Measurements from ENCODE around the gene KCNQ1. TPM values are rescaled to one million over a fixed set of nuclear protein-coding genes. Genes with fewer than 3 reads are reported as not detected.

The KCNQ1 gene
- total and polyA plus RNA-seq, 8 donors, result 14.0 to 61.1 (median 46.7) TPM

DNA sequence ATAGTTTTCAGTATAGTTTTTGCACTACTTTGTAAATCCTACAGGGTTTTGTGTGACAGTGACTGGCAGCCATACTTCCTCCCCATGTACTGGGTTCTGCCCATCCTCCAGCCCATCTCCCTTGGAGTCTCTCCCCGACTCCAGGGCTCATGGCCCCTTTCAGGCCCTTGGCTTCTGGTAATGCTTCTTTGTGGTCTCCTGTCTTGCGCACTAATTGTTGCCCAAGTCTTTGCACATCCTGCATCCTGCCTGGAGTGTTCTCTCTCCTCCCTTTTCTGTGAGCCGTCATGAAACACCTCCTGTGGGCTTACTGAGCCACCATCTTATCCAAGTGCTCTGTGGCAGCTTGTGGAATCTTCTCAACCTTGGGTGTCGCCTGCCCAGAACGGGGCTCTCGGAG, 266.4 kb downstream of the KCNQ1 start:
- Histone ChIP-seq H3K27me3 (no peaks in the 10 kb centered on the region), H3K27ac (no peak overlapping the region), H3K36me3 (no peaks in the 10 kb centered on the region), H3K9me3 (no peaks in the 10 kb centered on the region), H3K4me3 (no peak overlapping the region), H3K4me1 (no peaks in the 10 kb centered on the region)
- WGBS, 2 donors, result 96 to 99% methylated on average over 6 of the region's 6 CpGs
- intact Hi-C loops (cut with DNase I), result no loop called here
- DNase-seq, result no peak
- no peak for FAIRE-seq
- TF ChIP-seq, protein P1, sequence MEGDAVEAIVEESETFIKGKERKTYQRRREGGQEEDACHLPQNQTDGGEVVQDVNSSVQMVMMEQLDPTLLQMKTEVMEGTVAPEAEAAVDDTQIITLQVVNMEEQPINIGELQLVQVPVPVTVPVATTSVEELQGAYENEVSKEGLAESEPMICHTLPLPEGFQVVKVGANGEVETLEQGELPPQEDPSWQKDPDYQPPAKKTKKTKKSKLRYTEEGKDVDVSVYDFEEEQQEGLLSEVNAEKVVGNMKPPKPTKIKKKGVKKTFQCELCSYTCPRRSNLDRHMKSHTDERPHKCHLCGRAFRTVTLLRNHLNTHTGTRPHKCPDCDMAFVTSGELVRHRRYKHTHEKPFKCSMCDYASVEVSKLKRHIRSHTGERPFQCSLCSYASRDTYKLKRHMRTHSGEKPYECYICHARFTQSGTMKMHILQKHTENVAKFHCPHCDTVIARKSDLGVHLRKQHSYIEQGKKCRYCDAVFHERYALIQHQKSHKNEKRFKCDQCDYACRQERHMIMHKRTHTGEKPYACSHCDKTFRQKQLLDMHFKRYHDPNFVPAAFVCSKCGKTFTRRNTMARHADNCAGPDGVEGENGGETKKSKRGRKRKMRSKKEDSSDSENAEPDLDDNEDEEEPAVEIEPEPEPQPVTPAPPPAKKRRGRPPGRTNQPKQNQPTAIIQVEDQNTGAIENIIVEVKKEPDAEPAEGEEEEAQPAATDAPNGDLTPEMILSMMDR (IDR thresholded peaks at IDR 0.05), result no peak
- no peak for ATAC-seq

DNA sequence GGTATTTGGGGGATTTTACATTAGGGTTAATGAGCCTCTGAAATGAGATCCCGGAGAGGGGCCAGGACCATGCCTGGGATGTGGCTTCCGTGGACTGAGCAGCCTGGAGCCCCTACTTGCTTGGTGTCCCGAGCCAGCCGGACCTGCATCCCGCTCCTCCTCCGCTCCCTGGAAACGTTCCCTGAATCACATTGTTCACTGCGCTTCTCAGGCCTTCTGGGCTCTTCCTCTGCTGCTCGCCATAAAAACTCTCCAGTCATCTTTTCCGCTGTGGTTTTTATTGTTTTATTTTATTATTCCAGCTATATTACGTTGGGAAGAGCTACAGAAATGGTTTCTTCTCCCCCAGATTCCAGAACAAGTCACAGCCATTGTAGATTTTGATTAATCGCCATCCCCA, 268.3 kb downstream of the KCNQ1 start:
- H3K9me3 ChIP-seq, result no peaks in the 10 kb centered on the region
- H3K27ac ChIP-seq, result no peak overlapping the region
- no peaks in the 10 kb centered on the region for H3K4me1 ChIP-seq
- ATAC-seq (no peak), FAIRE-seq (no peak), DNase-seq (peak in 1 of 6 donors; percentile 27)
- intact Hi-C loops (cut with DNase I), result no loop called here
- 91 to 95% methylated on average over 12 of the region's 12 CpGs for WGBS, 2 donors
- H3K4me3 ChIP-seq, result no peak overlapping the region
- H3K36me3 ChIP-seq, result no peaks in the 10 kb centered on the region
- TF ChIP-seq, protein P1 (IDR thresholded peaks at IDR 0.05), result no peak
- H3K27me3 ChIP-seq, result no peaks in the 10 kb centered on the region

DNA sequence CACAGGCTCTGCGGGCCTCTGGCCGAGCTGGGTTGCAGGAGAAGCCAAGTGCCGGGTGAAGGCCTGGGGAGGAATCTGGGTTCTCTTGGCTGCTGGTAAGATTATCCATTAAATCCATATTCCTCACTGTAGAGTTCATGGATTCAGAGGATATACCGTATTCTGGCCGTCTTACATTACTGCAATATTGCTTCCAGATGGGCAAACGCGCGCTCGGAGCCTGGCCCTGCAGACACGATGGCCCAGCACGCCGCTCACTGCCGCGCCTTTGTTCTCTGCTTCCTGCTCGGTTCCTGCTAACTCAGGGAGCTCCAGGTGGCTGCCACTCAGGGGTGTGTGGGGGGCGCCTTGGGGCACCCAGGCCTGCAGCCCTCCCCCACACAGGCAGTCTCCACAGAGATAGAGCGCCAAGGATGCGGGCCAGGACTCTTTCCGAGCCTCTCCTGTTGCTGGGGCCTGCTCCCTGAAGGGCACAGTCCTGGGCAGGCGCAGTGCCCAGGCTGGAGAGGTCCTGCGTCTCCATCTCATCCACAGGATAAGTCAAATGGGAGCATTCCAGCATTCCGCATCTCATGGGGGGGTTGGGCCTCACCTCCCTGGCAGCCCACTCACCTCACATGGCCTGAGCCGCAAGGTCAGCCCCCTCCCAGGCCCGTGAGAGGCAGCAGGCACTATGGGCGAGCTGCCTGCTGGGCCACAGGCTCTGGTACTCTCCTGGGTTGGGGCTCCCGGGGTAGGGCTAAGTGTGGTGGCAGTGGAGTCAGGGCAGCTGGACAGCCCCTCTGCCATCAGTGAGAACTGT, 269.1 kb downstream of the KCNQ1 start:
- H3K27ac ChIP-seq, result no peak overlapping the region
- no peak for FAIRE-seq
- H3K36me3 ChIP-seq, result no peaks in the 10 kb centered on the region
- ATAC-seq, result no peak
- WGBS, 2 donors, result 94 to 96% methylated on average over 25 to 26 of the region's 26 CpGs
- H3K4me3 ChIP-seq, result no peak overlapping the region
- intact Hi-C loops (cut with DNase I), result no loop called here
- peak in 1 of 6 donors; percentile 46 for DNase-seq
- H3K9me3 ChIP-seq, result no peaks in the 10 kb centered on the region
- no peaks in the 10 kb centered on the region for H3K4me1 ChIP-seq
- H3K27me3 ChIP-seq, result no peaks in the 10 kb centered on the region
- TF ChIP-seq, protein P1 (IDR thresholded peaks at IDR 0.05), result no peak

DNA sequence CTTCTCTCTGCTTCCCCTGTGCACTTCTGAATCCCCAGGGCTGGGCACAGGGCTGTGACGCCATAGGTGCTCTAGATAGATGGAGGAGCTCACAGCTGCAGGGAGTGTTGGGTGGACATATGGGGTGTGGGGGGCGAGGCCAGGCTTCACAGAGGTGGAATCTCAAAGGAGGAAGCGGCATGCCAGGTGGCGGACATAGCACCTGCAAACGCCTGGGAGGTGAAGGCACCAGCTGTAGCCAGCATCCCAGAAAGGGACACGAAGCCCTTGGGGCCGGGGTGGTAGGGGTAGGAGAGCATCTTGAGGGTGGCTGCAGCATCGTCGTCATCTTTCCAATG, 269.6 kb downstream of the KCNQ1 start:
- FAIRE-seq (no peak), DNase-seq (peak in 1 of 6 donors; percentile 44), ATAC-seq (no peak)
- WGBS, 2 donors, result 93 to 97% methylated on average over 9 of the region's 9 CpGs
- intact Hi-C loops (cut with DNase I), result no loop called here
- H3K27me3 ChIP-seq, result no peaks in the 10 kb centered on the region
- H3K36me3 ChIP-seq, result no peaks in the 10 kb centered on the region
- TF ChIP-seq, protein P1 (IDR thresholded peaks at IDR 0.05), result no peak
- no peaks in the 10 kb centered on the region for H3K9me3 ChIP-seq
- no peak overlapping the region for H3K27ac ChIP-seq
- H3K4me1 ChIP-seq, result no peaks in the 10 kb centered on the region
- H3K4me3 ChIP-seq, result no peak overlapping the region

DNA sequence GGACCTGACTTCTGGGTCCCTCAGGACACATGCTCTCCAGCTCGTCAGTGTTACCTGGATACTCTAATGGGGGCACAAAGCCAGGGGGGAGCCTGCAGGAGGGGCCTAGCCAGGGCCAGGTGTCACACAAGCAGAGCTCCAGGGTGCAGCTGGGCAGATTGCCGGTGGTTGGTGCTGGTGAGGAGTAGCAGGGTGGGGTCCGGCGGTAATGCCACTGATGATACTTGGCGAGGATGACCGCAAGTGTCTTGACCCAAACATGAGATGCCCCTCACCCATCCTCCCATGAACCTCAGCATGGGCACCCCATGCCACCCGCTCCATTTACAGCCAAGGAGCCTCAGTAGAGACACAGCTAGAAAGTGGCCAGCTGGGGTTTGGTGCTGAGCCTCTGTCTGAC, 270.1 kb downstream of the KCNQ1 start:
- Histone ChIP-seq H3K27me3 (no peaks in the 10 kb centered on the region), H3K36me3 (no peaks in the 10 kb centered on the region), H3K27ac (no peak overlapping the region), H3K4me3 (no peak overlapping the region), H3K9me3 (no peaks in the 10 kb centered on the region), H3K4me1 (no peaks in the 10 kb centered on the region)
- WGBS, 2 donors, result 95 to 97% methylated on average over 7 of the region's 7 CpGs
- ATAC-seq (no peak), DNase-seq (peak in 1 of 6 donors; percentile 54), FAIRE-seq (no peak)
- TF ChIP-seq, protein P1 (IDR thresholded peaks at IDR 0.05), result no peak
- intact Hi-C loops (cut with DNase I), result no loop called here
